ENCODE measurements around the gene WWOX. TPM values are rescaled to one million over a fixed set of nuclear protein-coding genes. Genes with fewer than 3 reads are reported as not detected.

Gene WWOX
- total RNA-seq, 2 experiments from 2014 or later = 20.2 to 21.4 TPM

DNA sequence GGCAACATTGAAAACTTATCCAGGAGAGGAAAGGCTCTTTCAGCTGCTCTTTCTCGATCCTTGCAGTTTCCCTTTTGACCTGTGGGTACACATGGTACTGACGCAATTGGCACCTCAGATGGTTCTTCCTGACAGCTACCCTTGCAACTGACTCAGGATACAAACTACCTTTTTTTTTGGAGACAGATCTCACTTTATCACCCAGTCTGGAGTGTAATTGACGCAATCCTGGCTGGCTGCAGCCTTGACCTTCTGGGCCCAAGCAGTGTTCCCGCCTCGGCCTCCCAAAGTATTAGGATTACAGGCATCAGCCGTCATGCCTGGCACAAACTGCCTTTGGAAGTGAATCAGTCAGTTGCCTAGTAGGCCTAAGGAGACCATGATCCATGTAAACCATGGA, 607.2 kb downstream of the WWOX start:
- H3K4me1 Mint-ChIP-seq (ENCODE audit: low read depth) = peaks cover 2% of the 10 kb centered on the region
- peaks cover 1% of the 10 kb centered on the region for H3K36me3 Mint-ChIP-seq (ENCODE audit: low read depth)
- intact Hi-C loops (cut with micrococcal nuclease) = loop anchor here (5.0 kb wide), 1 partner anchor 1761 kb away; no protein-coding TSS in a partner anchor
- H3K27ac Mint-ChIP-seq = no peak overlapping the region
- H3K9me3 Mint-ChIP-seq = peaks cover 6% of the 10 kb centered on the region
- CTCF ChIA-PET = interaction anchor here (0.6 to 2.5 kb wide), 6 partner anchors 16 to 1720 kb away, joined by 3 to 11 read pairs (median 5); no protein-coding TSS in a partner anchor
- no peaks in the 10 kb centered on the region for H3K27me3 Mint-ChIP-seq (ENCODE audit: low read depth)
- no peak overlapping the region for H3K4me3 Mint-ChIP-seq
- no peak for DNase-seq

DNA sequence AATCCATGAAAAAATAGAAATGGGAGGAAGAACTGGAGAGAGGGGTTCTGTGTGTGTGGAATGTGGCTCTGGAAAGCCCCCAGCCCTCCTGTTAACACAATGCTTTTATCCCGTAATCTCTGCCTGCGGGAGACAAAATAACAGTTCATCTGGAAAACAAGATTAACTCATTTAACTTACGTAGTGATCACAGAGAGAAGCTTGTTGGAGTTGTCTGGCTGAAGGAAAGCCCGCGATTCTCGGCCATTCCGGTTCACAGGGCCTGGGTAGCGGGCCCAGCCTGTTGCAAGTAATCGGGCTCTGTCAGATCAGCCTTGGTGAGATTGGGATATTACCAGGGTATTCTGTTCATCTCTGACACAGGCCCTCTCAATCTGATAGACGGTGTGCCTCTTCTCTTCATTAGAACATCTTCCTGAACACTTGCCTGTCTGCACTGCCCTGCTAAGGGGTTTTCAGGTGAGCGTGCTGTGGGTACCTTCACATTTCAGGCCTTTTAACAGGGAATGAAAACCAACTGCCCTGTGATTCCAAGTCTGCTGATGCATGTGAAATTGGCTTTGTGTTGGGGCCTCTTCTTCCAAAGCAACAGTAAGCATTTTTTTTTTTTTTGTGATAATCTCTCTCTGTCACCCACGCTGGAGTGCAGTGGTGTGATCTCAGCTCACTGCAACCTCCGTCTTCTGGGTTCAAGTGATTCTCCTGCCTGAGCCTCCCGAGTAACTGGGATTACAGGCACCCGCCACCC, 609.9 kb downstream of the WWOX start:
- Mint-ChIP-seq H3K36me3 (ENCODE audit: low read depth) (peaks cover 1% of the 10 kb centered on the region), H3K4me3 (no peak overlapping the region), H3K27ac (no peak overlapping the region), H3K9me3 (peaks cover 6% of the 10 kb centered on the region), H3K4me1 (ENCODE audit: low read depth) (peaks cover 2% of the 10 kb centered on the region), H3K27me3 (ENCODE audit: low read depth) (no peaks in the 10 kb centered on the region)
- CTCF ChIA-PET = no interaction called here
- no peak for DNase-seq
- intact Hi-C loops (cut with micrococcal nuclease) = loop anchor here (5.0 kb wide), 1 partner anchor 1758 kb away; no protein-coding TSS in a partner anchor

DNA sequence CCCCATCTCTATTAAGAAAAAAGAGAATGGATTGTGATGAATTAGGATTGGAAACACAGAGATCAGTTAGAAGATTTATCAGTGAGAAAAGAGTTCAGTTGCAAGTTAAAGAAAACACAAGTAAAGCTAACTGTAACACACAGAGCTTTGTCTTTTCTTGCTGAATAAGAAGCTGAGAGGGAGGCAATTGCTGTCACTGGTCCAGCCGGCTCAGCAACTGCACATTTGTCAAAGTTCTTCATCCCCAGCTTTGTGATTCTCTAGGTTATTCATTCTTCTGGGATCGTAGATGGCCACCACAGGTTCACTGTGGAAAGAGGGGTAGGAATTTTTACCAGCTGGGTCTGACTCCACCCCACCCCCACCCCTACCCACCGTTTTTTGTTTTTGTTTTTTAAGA, 615.7 kb downstream of the WWOX start:
- Mint-ChIP-seq H3K4me3 (no peak overlapping the region), H3K4me1 (ENCODE audit: low read depth) (no peaks in the 10 kb centered on the region), H3K27ac (no peak overlapping the region), H3K9me3 (no peaks in the 10 kb centered on the region), H3K27me3 (ENCODE audit: low read depth) (no peaks in the 10 kb centered on the region), H3K36me3 (ENCODE audit: low read depth) (no peaks in the 10 kb centered on the region)
- CTCF ChIA-PET = no interaction called here
- intact Hi-C loops (cut with micrococcal nuclease) = no loop called here
- DNase-seq = no peak

DNA sequence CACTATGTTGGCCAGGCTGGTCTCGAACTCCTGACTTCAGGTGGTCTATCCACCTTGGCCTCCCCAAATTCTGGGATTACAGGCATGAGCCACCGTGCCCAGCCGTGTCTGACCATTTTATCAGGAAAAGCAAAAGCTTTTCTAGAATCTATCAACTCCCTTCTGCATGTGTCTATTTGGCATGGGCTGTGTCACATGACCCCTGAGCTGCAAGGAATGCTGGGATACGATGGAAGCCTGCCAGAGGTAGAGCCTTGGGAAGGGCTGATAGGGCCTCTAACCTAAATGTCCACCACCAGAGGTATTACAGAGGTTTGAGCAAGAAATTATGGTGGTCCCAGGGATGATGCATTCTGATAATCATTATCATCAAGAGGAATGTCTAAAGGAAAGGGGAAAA, 616.2 kb downstream of the WWOX start:
- intact Hi-C loops (cut with micrococcal nuclease) = no loop called here
- Mint-ChIP-seq H3K27ac (no peak overlapping the region), H3K4me3 (no peak overlapping the region), H3K27me3 (ENCODE audit: low read depth) (no peaks in the 10 kb centered on the region), H3K4me1 (ENCODE audit: low read depth) (no peaks in the 10 kb centered on the region), H3K36me3 (ENCODE audit: low read depth) (no peaks in the 10 kb centered on the region), H3K9me3 (no peaks in the 10 kb centered on the region)
- DNase-seq = no peak
- CTCF ChIA-PET = no interaction called here

DNA sequence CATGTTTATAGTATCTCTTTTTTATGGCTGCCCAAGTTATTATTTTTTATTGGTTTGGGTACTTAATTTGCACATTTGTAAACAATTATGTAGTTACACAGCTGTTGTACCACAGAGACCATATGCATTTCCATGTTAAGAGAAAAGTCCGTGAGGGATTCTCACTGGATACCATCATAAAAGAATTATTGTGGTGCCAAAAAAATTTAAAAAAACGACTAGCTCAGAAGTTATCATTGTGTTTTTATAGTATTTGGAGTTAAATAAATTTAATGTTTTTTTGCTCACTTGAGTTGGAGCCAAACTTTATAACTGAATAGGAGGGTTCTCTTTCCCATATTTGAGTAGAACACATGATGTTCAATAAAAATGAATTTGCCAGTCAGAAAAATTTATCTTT, 618.7 kb downstream of the WWOX start:
- no peak overlapping the region for H3K27ac Mint-ChIP-seq
- CTCF ChIA-PET = interaction anchor here (0.9 kb wide), 1 partner anchor 15 kb away, joined by 3 read pairs; no protein-coding TSS in a partner anchor
- H3K9me3 Mint-ChIP-seq = no peaks in the 10 kb centered on the region
- intact Hi-C loops (cut with micrococcal nuclease) = no loop called here
- no peaks in the 10 kb centered on the region for H3K4me1 Mint-ChIP-seq (ENCODE audit: low read depth)
- H3K36me3 Mint-ChIP-seq (ENCODE audit: low read depth) = no peaks in the 10 kb centered on the region
- DNase-seq = no peak
- H3K4me3 Mint-ChIP-seq = no peak overlapping the region
- no peaks in the 10 kb centered on the region for H3K27me3 Mint-ChIP-seq (ENCODE audit: low read depth)

DNA sequence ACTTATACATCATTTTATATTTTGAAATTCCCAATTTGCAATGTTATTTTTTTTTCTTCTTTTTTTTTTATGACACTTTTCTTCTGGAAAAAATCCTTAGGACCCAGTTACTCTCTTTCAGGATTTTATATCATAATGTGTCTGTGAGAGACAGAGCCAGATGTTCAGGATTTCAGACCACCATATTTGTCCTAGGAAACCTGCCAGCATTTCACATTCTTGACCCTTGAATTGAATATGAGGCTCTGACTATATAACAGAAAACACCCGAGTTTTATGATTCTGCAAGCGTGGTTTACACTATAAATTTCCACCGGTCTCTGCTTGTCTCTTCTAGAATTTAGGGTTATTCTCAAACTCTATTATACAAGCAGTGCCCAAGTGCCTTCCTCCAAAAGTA, 621.0 kb downstream of the WWOX start:
- intact Hi-C loops (cut with micrococcal nuclease) = no loop called here
- no peak overlapping the region for H3K4me3 Mint-ChIP-seq
- CTCF ChIA-PET = no interaction called here
- DNase-seq = no peak
- no peaks in the 10 kb centered on the region for H3K27me3 Mint-ChIP-seq (ENCODE audit: low read depth)
- H3K4me1 Mint-ChIP-seq (ENCODE audit: low read depth) = no peaks in the 10 kb centered on the region
- H3K36me3 Mint-ChIP-seq (ENCODE audit: low read depth) = no peaks in the 10 kb centered on the region
- no peaks in the 10 kb centered on the region for H3K9me3 Mint-ChIP-seq
- H3K27ac Mint-ChIP-seq = no peak overlapping the region

DNA sequence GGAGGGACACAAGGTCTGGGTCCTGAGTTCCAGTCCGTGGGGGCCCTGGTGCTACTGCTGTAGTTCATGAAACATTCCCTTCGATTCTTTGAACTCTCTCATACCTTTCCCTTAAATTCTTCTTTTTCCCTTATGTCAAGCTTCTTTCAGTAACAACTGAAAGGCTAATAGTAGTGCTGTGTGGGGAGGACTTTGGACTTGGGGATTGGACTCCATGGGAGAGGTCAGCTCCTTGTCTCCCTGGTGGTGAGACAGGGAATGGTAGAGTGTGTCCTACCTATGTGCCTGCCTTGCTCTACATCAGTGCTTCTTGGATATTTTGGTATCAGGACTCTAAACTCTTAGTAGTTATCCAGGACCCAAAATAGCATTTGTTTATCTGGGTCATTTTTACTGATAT, 628.1 kb downstream of the WWOX start:
- Mint-ChIP-seq H3K27ac (no peak overlapping the region), H3K36me3 (ENCODE audit: low read depth) (peaks cover 4% of the 10 kb centered on the region), H3K4me1 (ENCODE audit: low read depth) (no peaks in the 10 kb centered on the region), H3K27me3 (ENCODE audit: low read depth) (no peaks in the 10 kb centered on the region), H3K9me3 (no peaks in the 10 kb centered on the region), H3K4me3 (no peak overlapping the region)
- CTCF ChIA-PET = interaction anchor here (0.6 kb wide), 1 partner anchor 36 kb away, joined by 3 read pairs; no protein-coding TSS in a partner anchor
- intact Hi-C loops (cut with micrococcal nuclease) = no loop called here
- DNase-seq = no peak

DNA sequence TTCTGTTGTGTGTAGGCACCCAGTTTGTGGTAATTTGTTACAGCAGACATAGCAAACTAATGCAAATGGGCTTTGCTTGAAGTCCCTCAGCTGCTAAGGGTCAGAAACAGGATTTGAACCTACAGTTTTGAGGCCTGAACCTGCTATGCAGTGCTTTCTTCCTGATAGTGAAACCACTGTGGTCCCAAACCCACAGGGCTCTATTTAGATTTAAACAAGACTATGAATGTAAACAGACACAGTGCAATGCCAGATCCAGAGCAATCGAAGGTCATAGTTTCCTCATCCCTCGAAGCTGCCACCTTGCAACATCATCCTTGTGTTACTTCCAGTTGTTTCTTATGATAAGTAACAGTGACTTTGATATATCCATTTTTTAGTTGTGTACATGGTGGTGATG, 630.2 kb downstream of the WWOX start:
- CTCF ChIA-PET = interaction anchor here (0.6 kb wide), 1 partner anchor 1589 kb away, joined by 3 read pairs; no protein-coding TSS in a partner anchor
- Mint-ChIP-seq H3K27me3 (ENCODE audit: low read depth) (no peaks in the 10 kb centered on the region), H3K36me3 (ENCODE audit: low read depth) (peaks cover 4% of the 10 kb centered on the region), H3K4me3 (no peak overlapping the region), H3K4me1 (ENCODE audit: low read depth) (no peaks in the 10 kb centered on the region), H3K27ac (no peak overlapping the region), H3K9me3 (no peaks in the 10 kb centered on the region)
- DNase-seq = no peak
- intact Hi-C loops (cut with micrococcal nuclease) = no loop called here

DNA sequence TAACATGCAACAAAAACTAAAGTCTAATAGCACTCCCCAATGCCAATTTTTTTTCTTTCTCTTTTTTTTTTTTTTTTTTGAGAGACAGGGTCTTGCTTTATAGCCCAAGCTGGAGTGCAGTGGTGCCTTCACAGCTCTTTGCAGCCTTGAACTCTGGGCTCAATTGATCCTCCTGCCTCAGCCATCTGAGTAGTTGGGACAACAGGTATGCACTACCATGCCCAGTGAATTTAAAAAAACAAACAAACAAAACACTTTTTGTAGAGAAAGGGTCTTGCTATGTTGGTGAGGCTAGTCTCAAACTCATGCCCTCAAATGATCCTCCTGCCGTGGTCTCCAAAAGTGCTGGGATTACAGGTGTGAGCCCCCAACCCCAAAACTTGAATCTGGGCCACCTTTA, 632.3 kb downstream of the WWOX start:
- Mint-ChIP-seq H3K4me1 (ENCODE audit: low read depth) (no peaks in the 10 kb centered on the region), H3K9me3 (no peaks in the 10 kb centered on the region), H3K27me3 (ENCODE audit: low read depth) (no peaks in the 10 kb centered on the region), H3K36me3 (ENCODE audit: low read depth) (no peaks in the 10 kb centered on the region), H3K4me3 (no peak overlapping the region), H3K27ac (no peak overlapping the region)
- no peak for DNase-seq
- intact Hi-C loops (cut with micrococcal nuclease) = no loop called here
- CTCF ChIA-PET = interaction anchor here (0.6 kb wide), 1 partner anchor 101 kb away, joined by 3 read pairs; no protein-coding TSS in a partner anchor

DNA sequence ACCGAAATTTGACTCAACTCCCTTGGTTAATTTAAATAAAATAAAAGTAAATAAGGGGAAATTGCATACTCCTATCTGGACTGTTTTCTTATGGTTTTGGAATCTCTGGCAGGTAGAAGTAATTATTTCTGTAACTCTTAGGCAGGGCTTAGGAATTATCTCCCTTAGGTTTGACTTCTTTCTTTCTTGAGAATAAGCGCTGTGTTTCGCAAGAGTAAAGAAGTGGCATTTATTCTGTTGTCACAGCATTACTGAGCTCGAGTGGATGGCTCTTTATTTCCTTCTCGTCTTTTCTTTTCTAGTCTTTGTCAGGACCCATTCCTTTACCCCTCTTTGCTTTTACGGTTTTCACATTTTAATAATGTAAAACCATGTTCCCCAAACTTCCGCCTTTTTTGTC, 633.2 kb downstream of the WWOX start:
- H3K4me1 Mint-ChIP-seq (ENCODE audit: low read depth) = no peaks in the 10 kb centered on the region
- no peaks in the 10 kb centered on the region for H3K9me3 Mint-ChIP-seq
- H3K36me3 Mint-ChIP-seq (ENCODE audit: low read depth) = no peaks in the 10 kb centered on the region
- H3K27me3 Mint-ChIP-seq (ENCODE audit: low read depth) = no peaks in the 10 kb centered on the region
- CTCF ChIA-PET = no interaction called here
- no peak overlapping the region for H3K27ac Mint-ChIP-seq
- no peak for DNase-seq
- intact Hi-C loops (cut with micrococcal nuclease) = no loop called here
- no peak overlapping the region for H3K4me3 Mint-ChIP-seq

DNA sequence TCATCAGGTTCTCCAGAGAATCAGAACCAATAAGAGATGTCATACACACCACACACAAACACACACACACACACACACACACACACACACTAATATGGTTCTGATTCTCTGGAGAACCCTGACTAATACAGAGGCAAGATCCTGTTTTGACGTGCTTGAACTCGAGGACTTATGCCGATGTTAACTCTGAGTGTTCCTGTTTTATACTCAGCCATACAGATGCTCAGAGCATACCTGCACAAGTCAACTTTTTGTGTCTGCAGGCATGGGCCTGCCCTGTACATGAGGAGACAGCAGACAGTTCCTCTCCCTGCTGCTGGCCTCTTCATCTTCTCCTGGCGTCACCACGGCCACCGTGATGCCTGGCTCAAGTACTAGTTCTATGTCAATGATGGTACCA, 635.9 kb downstream of the WWOX start:
- CTCF ChIA-PET = no interaction called here
- Mint-ChIP-seq H3K27ac (no peak overlapping the region), H3K27me3 (ENCODE audit: low read depth) (no peaks in the 10 kb centered on the region), H3K9me3 (no peaks in the 10 kb centered on the region), H3K36me3 (ENCODE audit: low read depth) (no peaks in the 10 kb centered on the region), H3K4me3 (no peak overlapping the region), H3K4me1 (ENCODE audit: low read depth) (no peaks in the 10 kb centered on the region)
- intact Hi-C loops (cut with micrococcal nuclease) = no loop called here
- DNase-seq = no peak

DNA sequence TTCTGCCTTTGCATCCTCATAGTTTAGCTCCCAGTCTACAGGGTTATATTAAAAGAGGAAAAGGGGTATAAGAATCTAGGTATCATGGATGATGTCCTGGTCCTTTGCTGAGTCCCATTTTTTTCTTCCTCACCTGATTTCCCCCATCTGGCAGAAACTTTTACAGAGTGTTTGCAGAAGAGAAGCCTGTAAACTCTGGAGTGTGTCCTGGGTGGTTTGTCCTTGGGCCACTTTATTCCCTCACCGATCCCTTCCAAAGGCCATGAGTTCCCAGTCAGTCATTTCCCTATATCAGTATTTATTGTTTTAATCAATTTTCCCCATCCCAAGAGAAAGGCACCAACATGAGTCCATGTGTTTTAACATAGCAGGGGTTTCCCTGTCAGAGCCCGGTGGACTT, 638.2 kb downstream of the WWOX start:
- no peak for DNase-seq
- no peak overlapping the region for H3K4me3 Mint-ChIP-seq
- no peaks in the 10 kb centered on the region for H3K27me3 Mint-ChIP-seq (ENCODE audit: low read depth)
- H3K36me3 Mint-ChIP-seq (ENCODE audit: low read depth) = no peaks in the 10 kb centered on the region
- intact Hi-C loops (cut with micrococcal nuclease) = no loop called here
- H3K9me3 Mint-ChIP-seq = no peaks in the 10 kb centered on the region
- H3K4me1 Mint-ChIP-seq (ENCODE audit: low read depth) = peaks cover 9% of the 10 kb centered on the region
- H3K27ac Mint-ChIP-seq = no peak overlapping the region
- CTCF ChIA-PET = no interaction called here

DNA sequence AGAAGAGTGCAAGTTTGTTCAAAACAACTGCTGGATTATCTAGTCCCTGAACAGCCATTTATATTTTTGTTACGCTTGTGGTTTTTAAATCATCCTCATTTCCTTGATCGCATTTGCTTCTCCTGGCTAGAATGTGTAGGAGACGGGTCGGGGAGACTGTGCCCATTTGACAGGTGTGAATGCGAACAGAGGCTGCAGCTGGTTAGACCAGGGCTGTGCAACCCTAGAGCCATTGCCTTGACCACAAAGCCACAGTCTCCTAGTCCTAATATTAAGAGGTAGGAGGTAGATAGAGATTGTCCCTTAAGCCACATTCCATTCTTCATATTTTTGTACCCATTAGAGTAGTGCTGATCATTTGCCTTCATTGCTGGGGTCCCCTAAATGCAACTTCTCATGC, 639.1 kb downstream of the WWOX start:
- Mint-ChIP-seq H3K9me3 (no peaks in the 10 kb centered on the region), H3K36me3 (ENCODE audit: low read depth) (no peaks in the 10 kb centered on the region), H3K27me3 (ENCODE audit: low read depth) (no peaks in the 10 kb centered on the region), H3K4me3 (no peak overlapping the region), H3K4me1 (ENCODE audit: low read depth) (peaks cover 18% of the 10 kb centered on the region), H3K27ac (no peak overlapping the region)
- intact Hi-C loops (cut with micrococcal nuclease) = no loop called here
- CTCF ChIA-PET = interaction anchor here (0.7 kb wide), 1 partner anchor 456 kb away, joined by 3 read pairs; no protein-coding TSS in a partner anchor
- no peak for DNase-seq
